WTC11 (cell line): ENCODE results near the gene USP17L5. TPM values are rescaled to one million over a fixed set of nuclear protein-coding genes. Genes with fewer than 3 reads are reported as not detected.
"Not testable (repeated sequence)": the region's sequence is repeated elsewhere in the genome, so short reads cannot be mapped to it uniquely, and the experiment has no call there.

Experiments used
- ATAC-seq: fragments of 200-7000 bp; cut with Tn5 transposase; 2 replicates; pipeline ENCODE4 v1.10.0; 2021; ENCODE audit warnings: mild to moderate bottlenecking, moderate library complexity
- CTCF ChIA-PET: fragments of 300-600 bp; sonication (Branson Sonifier 250); formaldehyde crosslinking; loops from one replicate; lab custom pipeline; 2021; ENCODE audit warnings: antibody characterized with exemption; lab: Charles Lee
- POLR2A ChIA-PET: fragments of 350-600 bp; sonication (Branson Sonifier 250); formaldehyde crosslinking; loops from one replicate; lab custom pipeline; 2021; ENCODE audit warnings: antibody characterized with exemption; lab: Charles Lee
- DNase-seq: peaks from one replicate; pipeline ENCODE4 v3.0.0; 2021; ENCODE audit warnings: low spot score
- H3K27ac Mint-ChIP-seq: 2 replicates; pipeline ENCODE4 v1.8.0; 2021; ENCODE audit warnings: mixed read lengths
- H3K27me3 Mint-ChIP-seq: 2 replicates; pipeline ENCODE4 v1.8.0; 2021; ENCODE audit warnings: low read depth, mild to moderate bottlenecking, moderate library complexity, mixed read lengths
- H3K36me3 Mint-ChIP-seq: 2 replicates; pipeline ENCODE4 v1.8.0; 2021; ENCODE audit warnings: mixed read lengths
- H3K4me1 Mint-ChIP-seq: 2 replicates; pipeline ENCODE4 v1.8.0; 2022; ENCODE audit warnings: mixed read lengths
- H3K4me3 Mint-ChIP-seq: 2 replicates; pipeline ENCODE4 v1.8.0; 2021; ENCODE audit warnings: mild to moderate bottlenecking, moderate library complexity, mixed read lengths
- H3K9me3 Mint-ChIP-seq: 2 replicates; pipeline ENCODE4 v1.8.0; 2021; ENCODE audit warnings: mixed read lengths
- ATF2 ChIP-seq: sonication (generic); formaldehyde crosslinking; IDR thresholded peaks from 2 replicates; pipeline ENCODE4 v1.8.1; 2022; ENCODE audit warnings: low read depth, missing genetic modification reagents, borderline replicate concordance
- CTCF ChIP-seq: fragments of 200-600 bp; IDR thresholded peaks from 2 replicates; pipeline ENCODE4 v1.8.0; 2022; ENCODE audit warnings: antibody characterized with exemption
- GRHL2 ChIP-seq: fragments of 250-450 bp; sonication (Bioruptor Pico); IDR thresholded peaks from 2 replicates; pipeline ENCODE4 v1.8.0; 2022; ENCODE audit warnings: mild to moderate bottlenecking, moderate library complexity; ENCODE audit not compliant: insufficient replicate concordance, severe bottlenecking
- NR2C2 ChIP-seq: sonication (generic); formaldehyde crosslinking; IDR thresholded peaks from 2 replicates; pipeline ENCODE4 v1.8.0; 2022; ENCODE audit warnings: mild to moderate bottlenecking, missing genetic modification reagents
- NR3C1 ChIP-seq: sonication (generic); formaldehyde crosslinking; conservative IDR thresholded peaks from 2 replicates; pipeline ENCODE4 v1.8.1; 2023; ENCODE audit warnings: low read depth, mild to moderate bottlenecking, missing genetic modification reagents
- OVOL2 ChIP-seq: fragments of 250-450 bp; sonication (Bioruptor Pico); IDR thresholded peaks from 2 replicates; pipeline ENCODE4 v1.9.0; 2021; ENCODE audit warnings: mild to moderate bottlenecking, borderline replicate concordance
- STAT6 ChIP-seq: sonication (generic); formaldehyde crosslinking; conservative IDR thresholded peaks from 2 replicates; pipeline ENCODE4 v1.8.1; 2023; ENCODE audit warnings: mild to moderate bottlenecking, low read depth, missing genetic modification reagents, moderate library complexity
- ZBTB43 ChIP-seq: sonication (generic); formaldehyde crosslinking; IDR thresholded peaks from 2 replicates; pipeline ENCODE4 v1.8.1; 2023; ENCODE audit warnings: mild to moderate bottlenecking, missing genetic modification reagents
- ZNF416 ChIP-seq: fragments of 250-450 bp; sonication (Bioruptor Pico); IDR thresholded peaks from 2 replicates; pipeline ENCODE4 v1.9.0; 2021; ENCODE audit warnings: mild to moderate bottlenecking, inconsistent platforms
- total RNA-seq: library from RNA; stranded (reverse); gene quantifications from 3 replicates; pipeline ENCODE4 v1.2.3, GENCODE V29; 2021

USP17L5 gene
- total RNA-seq, 1 experiment from 2014 or later = not detected

- CTCF ChIA-PET, ATAC-seq, H3K27me3 Mint-ChIP-seq, H3K4me3 Mint-ChIP-seq, POLR2A ChIA-PET, H3K27ac Mint-ChIP-seq, H3K4me1 Mint-ChIP-seq: not testable (repeated sequence)
- peaks cover 28% of the 10 kb centered on the region for H3K36me3 Mint-ChIP-seq
- DNase-seq = peak; percentile 60
- H3K9me3 Mint-ChIP-seq = peaks cover 58% of the 10 kb centered on the region
- TF ChIP-seq CTCF = 0 out of 2 replicates have a peak, but pooled peaks have one; percentile 43
These were observed 41.9 kb downstream of the USP17L5 start for GRCh38 chr4:9381012-9381534.

- Mint-ChIP-seq H3K9me3 (peaks cover 51% of the 10 kb centered on the region), H3K27me3 (peaks cover 10% of the 10 kb centered on the region)
- no peak for ATAC-seq
- TF ChIP-seq NR2C2 (CRISPR knock-in tag) = no peak
- no peak for TF ChIP-seq NR3C1 (CRISPR knock-in tag)
- TF ChIP-seq STAT6 = no peak
- TF ChIP-seq OVOL2 = no peak
- TF ChIP-seq ZNF416 = no peak
- no peak for TF ChIP-seq ZBTB43
- TF ChIP-seq GRHL2 (CRISPR knock-in tag) = no peak
- TF ChIP-seq ATF2 (CRISPR knock-in tag) = no peak
- TF ChIP-seq, all 79 proteins: peak for 0
- Mint-ChIP-seq H3K27ac (no peak overlapping the region), H3K4me3 (no peak overlapping the region), H3K4me1 (no peaks in the 10 kb centered on the region), H3K36me3 (peaks cover 25% of the 10 kb centered on the region)
- POLR2A ChIA-PET = no interaction called here
- CTCF ChIA-PET = no interaction called here
- DNase-seq = no peak
These were observed 44.9 kb downstream of the USP17L5 start for GRCh38 chr4:9384126-9384525.

GRCh38 chr4:9389001-9389400, 49.8 kb downstream of the USP17L5 start:
- H3K4me3 Mint-ChIP-seq, DNase-seq, H3K4me1 Mint-ChIP-seq, POLR2A ChIA-PET, CTCF ChIA-PET, H3K27me3 Mint-ChIP-seq, ATAC-seq, H3K27ac Mint-ChIP-seq: not testable (repeated sequence)
- Mint-ChIP-seq H3K36me3 (peaks cover 19% of the 10 kb centered on the region), H3K9me3 (peaks cover 41% of the 10 kb centered on the region)

Other genes starting within 250 kb of the USP17L5 start
- gene FAM90A26, start 169.0 kb upstream of the USP17L5 start, total RNA-seq = 0.09 to 0.11 TPM in 2 of 3 replicates, not detected in the other
- gene USP17L10, start 128.7 kb upstream of the USP17L5 start, total RNA-seq = not detected in 3 replicates
- not detected in 3 replicates for gene USP17L11, start 124.0 kb upstream of the USP17L5 start, total RNA-seq
- not detected in 3 replicates for gene USP17L12, start 119.3 kb upstream of the USP17L5 start, total RNA-seq
- not detected in 3 replicates for gene USP17L13, start 114.5 kb upstream of the USP17L5 start, total RNA-seq
- not detected in 3 replicates for gene USP17L15, start 105.0 kb upstream of the USP17L5 start, total RNA-seq
- not detected in 3 replicates for gene USP17L17, start 95.5 kb upstream of the USP17L5 start, total RNA-seq
- gene USP17L18, start 90.8 kb upstream of the USP17L5 start, total RNA-seq = not detected in 3 replicates
- not detected in 3 replicates for gene USP17L19, start 86.0 kb upstream of the USP17L5 start, total RNA-seq
- not detected in 3 replicates for gene USP17L20, start 81.3 kb upstream of the USP17L5 start, total RNA-seq
- not detected in 3 replicates for gene USP17L21, start 76.5 kb upstream of the USP17L5 start, total RNA-seq
- not detected in 3 replicates for gene USP17L22, start 71.8 kb upstream of the USP17L5 start, total RNA-seq
- gene USP17L24, start 14.2 kb upstream of the USP17L5 start, total RNA-seq = not detected in 3 replicates
- not detected in 3 replicates for gene USP17L25, start 9.5 kb upstream of the USP17L5 start, total RNA-seq
- gene USP17L26, start 4.7 kb upstream of the USP17L5 start, total RNA-seq = not detected in 3 replicates
- not detected in 3 replicates for gene USP17L27, start 4.7 kb downstream of the USP17L5 start, total RNA-seq
- not detected in 3 replicates for gene USP17L28, start 9.5 kb downstream of the USP17L5 start, total RNA-seq
- gene USP17L29, start 14.2 kb downstream of the USP17L5 start, total RNA-seq = not detected in 3 replicates
- gene USP17L30, start 23.7 kb downstream of the USP17L5 start, total RNA-seq = not detected in 3 replicates
- not detected in 3 replicates for gene DEFB131A, start 105.0 kb downstream of the USP17L5 start, total RNA-seq